Umbilical cord (tissue), 2 donors: ENCODE results near the gene SLMAP. TPM values are rescaled to one million over a fixed set of nuclear protein-coding genes. Genes with fewer than 3 reads are reported as not detected.
"Not testable (repeated sequence)": the region's sequence is repeated elsewhere in the genome, so short reads cannot be mapped to it uniquely, and the experiment has no call there.

Experiments
- DNase-seq: peaks from one replicate; pipeline ENCODE4 v3.0.0-alpha.2; 2015; ENCODE audit warnings: low spot score
- total RNA-seq: library from RNA; depleted of rRNA; stranded (reverse); fragments of >200 nt; gene quantifications from one replicate; pipeline ENCODE4 v1.2.3, GENCODE V29; 2014; ENCODE audit warnings: low replicate concordance; ENCODE audit not compliant: insufficient read depth

The SLMAP gene
- total RNA-seq, 1 donor from 2014 or later, result 805 TPM

GRCh38 chr3:57792198-57792597, 36.1 kb downstream of the SLMAP start:
- DNase-seq, result no peak

GRCh38 chr3:57793737-57794187, 37.7 kb downstream of the SLMAP start:
- peak; percentile 22 for DNase-seq

DNA sequence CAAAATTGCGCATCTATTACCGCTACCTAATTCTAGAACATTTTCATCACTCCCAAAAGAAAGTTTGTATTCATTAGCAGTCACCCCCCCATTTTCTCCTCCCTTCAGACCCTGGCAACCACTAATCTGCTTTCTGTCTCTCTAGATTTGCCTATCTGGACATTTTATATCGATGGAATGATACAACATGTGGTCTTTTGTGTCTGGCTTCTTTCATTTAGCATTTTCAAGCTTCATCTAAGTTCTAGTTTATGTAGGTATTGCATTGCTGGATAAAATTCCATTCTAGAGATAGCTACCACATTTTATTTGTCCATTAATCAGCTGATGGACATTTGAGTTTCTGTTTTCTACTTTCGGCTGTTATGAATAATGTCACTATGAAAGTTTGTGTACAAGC, 38.4 kb downstream of the SLMAP start:
- peak; percentile 61 for DNase-seq

- no peak for DNase-seq
Observed at GRCh38 chr3:57794951-57795350, 38.8 kb downstream of the SLMAP start.

GRCh38 chr3:57796261-57796660, 40.2 kb downstream of the SLMAP start:
- no peak for DNase-seq

GRCh38 chr3:57797701-57798487, 41.8 kb downstream of the SLMAP start:
- DNase-seq, result no peak

- peak; percentile 84 for DNase-seq
Observed at GRCh38 chr3:57803647-57804081, 47.6 kb downstream of the SLMAP start.

- DNase-seq, result no peak
Observed at GRCh38 chr3:57805266-57805665, 49.2 kb downstream of the SLMAP start.

DNA sequence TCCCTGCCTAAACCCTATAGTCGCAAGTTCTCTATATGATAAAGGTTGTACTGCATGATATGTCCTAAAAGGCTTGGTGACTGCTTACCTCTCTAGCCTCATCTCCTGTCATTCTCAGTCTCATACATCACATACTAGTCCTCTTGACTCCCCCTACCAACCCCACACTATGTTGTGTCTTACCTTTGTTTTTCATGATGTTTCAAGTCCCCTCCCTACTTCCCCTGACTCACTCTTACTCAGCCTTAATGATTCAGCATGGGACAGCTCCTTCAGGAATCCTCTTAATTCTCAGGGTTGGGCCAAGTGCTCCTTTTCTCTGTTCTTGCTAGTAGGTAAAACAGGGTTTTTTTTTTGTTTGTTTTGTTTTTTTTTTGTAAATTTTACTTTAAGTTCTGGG, 49.6 kb downstream of the SLMAP start:
- peak; percentile 40 for DNase-seq

DNA sequence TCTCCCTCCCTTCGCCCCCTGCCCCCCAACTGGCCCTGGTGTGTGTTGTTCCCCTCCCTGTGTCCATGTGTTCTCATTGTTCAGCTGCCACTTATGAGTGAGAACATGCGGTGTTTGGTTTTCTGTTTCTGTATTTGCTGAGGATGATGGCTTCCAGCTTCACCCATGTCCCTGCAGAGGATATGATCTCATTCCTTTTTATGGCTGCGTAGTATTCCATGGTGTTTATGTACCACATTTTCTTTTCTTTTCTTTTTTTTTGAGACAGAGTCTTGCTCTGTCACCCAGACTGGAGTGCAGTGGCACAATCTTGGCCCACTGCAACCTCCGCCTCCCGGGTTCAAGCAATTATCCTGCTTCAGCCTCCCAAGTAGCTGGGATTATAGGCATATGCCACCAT, 50.1 kb downstream of the SLMAP start:
- DNase-seq, result not testable (repeated sequence)

- DNase-seq, result no peak
Observed at GRCh38 chr3:57808961-57809608, 53.0 kb downstream of the SLMAP start.

- DNase-seq, result no peak
Observed at GRCh38 chr3:57809609-57809968, 53.5 kb downstream of the SLMAP start.

- DNase-seq, result no peak
Observed at GRCh38 chr3:57810048-57810447, 53.9 kb downstream of the SLMAP start.

- no peak for DNase-seq
Observed at GRCh38 chr3:57810471-57811137, 54.5 kb downstream of the SLMAP start.

- no peak for DNase-seq
Observed at GRCh38 chr3:57815036-57815435, 58.9 kb downstream of the SLMAP start.

- DNase-seq, result no peak
Observed at GRCh38 chr3:57816471-57817095, 60.5 kb downstream of the SLMAP start.

DNA sequence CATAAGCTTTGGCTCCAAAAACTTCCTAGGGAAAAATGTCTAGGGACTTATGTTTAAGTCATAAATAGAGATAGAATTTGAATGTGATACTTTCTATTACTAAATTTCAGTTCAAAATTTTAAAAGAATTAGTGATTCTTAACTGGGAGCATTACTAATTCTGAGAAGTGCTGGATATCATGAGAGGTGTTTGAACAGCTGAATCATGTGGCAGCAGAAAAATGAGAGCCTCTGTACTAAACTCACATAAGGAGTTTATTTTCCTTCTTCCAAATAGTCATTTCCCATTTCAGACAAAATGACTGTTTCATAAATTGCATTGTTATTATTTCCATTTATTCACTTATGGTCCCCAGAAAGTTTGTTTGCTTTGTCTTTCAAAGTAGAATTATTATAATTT, 62.7 kb downstream of the SLMAP start:
- no peak for DNase-seq

DNA sequence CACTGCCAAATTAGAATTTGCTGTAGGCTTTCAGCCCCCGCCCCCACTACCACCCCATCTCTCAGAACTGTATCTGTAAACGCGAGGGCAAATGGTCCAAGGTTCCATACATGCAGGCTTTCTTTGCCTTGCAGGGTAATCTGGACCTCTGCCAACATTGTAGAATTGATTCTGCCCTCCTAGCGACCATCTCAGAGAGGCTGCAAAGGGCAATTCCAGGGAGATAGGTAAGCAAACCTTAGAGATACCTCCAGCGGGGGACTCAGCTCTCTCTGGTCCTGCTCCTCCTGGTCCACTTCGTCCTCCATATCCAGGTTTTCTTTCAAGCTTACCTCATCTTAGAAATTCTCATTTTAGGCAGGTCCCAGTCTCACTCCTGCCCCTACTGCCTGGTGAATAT, 64.4 kb downstream of the SLMAP start:
- no peak for DNase-seq

GRCh38 chr3:57821765-57822164, 65.7 kb downstream of the SLMAP start:
- no peak for DNase-seq

DNA sequence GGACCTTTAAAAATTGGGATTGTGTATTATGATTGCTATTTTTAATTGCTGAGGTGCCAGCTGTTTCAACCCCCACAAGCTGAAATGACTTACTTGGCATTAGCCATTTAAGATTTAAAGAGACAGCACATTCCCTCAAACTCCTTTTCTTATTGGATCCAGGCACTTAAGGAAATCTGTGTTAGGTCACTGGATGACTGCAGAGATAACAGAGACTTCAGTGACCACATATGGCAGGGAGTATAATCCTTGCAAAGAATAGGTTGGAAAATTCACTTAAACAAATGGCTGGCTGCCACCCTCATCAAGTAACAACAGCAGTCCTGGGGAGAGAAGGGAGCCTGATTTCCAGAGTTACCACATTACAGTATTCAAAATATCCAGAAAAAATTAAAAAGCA, 66.6 kb downstream of the SLMAP start:
- peak; percentile 47 for DNase-seq

DNA sequence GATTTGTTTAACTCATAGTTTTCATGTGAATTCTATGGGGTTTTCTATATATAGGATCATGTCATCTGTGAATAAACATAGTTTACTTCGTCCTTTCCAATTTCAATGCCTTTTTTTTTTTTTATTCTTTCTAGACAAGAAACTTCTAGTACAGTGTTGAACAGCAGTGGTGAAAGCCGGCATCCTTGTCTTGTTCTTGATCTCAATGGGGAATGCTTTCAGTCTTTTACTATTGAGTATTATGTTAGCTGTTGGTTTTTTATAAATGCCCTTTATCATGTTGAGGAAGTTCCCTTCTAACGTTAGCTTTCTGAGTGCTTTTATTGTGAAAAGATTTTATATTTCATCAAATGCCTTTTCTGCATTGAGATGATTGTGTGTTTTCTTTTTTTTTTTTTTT, 69.0 kb downstream of the SLMAP start:
- DNase-seq, result no peak

DNA sequence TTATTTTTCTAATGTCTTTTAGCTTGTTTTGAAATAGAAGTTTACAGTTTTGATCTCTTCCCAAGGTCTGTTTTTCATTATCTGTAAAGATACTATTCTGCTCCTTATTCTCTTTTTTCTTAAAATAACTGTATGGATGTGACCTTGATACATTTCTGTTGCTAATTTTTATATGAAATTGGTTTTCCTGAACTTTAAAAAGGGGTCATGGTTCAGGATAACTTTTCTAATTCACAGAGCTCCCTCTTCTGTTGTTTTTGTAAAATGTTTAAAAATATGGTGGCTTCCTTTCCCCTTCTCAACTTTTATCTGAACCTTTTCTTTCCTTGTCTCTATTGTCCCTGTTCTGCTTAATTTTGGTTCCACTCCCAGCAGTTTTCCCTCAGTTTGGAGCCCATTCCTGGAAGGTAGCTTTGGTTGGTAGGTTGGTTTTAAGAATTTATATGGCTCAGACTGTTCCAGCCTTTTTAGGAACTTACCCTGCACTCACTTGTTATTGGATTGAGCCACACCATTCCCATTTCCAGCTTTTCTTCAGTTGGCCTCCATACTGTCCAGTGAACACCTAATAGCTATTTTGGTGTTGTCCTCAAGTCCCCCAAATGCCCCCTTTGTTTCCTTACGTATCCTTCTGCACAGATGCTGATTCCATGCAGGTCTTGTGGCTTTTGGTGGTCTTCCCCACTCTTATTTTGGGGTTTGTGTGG, 70.3 kb downstream of the SLMAP start:
- no peak for DNase-seq
